Stimulated activated naive CD8-positive, alpha-beta T cell treated with anti-CD3 and anti-CD28 coated beads, Interleukin-15, amount 100 ng/mL, for 72 hours (primary cell): ENCODE results near the gene TBC1D5.

Experiments
- ATAC-seq: fragments of 150-1000 bp; cut with Tn5 transposase; 2 replicates; pipeline ENCODE4 v1.10.0; 2021; ENCODE audit warnings: mild to moderate bottlenecking, moderate library complexity
- DNase-seq, 2 donors: peaks; one replicate each; pipeline ENCODE4 v3.0.0; 2021 to 2022
- H3K27ac Mint-ChIP-seq, 2 donors: one replicate each; pipeline ENCODE4 v1.8.0; 2022; ENCODE audit warnings: mild to moderate bottlenecking in 2 of 2, mixed read lengths in 2 of 2, moderate library complexity in 2 of 2
- H3K27me3 Mint-ChIP-seq: one replicate; pipeline ENCODE4 v1.8.0; 2022; ENCODE audit warnings: mixed read lengths
- H3K4me1 Mint-ChIP-seq: one replicate; pipeline ENCODE4 v1.8.0; 2022; ENCODE audit warnings: mild to moderate bottlenecking, mixed read lengths
- H3K4me3 Mint-ChIP-seq, 2 donors: one replicate each; pipeline ENCODE4 v1.8.0; 2022; ENCODE audit warnings: mild to moderate bottlenecking in 2 of 2, mixed read lengths in 2 of 2, moderate library complexity in 1 of 2
- H3K9me3 Mint-ChIP-seq, 2 donors: one replicate each; pipeline ENCODE4 v1.8.0; 2022; ENCODE audit warnings: mixed read lengths in 2 of 2

TBC1D5 gene

GRCh38 chr3:17219593-17219992, 522.8 kb downstream of the TBC1D5 start:
- Mint-ChIP-seq H3K27me3 (no peaks in the 10 kb centered on the region), H3K9me3 (peaks cover 15 to 16% of the 10 kb centered on the region in 2 donors), H3K4me3 (no peak overlapping the region), H3K4me1 (no peaks in the 10 kb centered on the region), H3K27ac (no peak overlapping the region)
- DNase-seq (no peak), ATAC-seq (no peak)

- DNase-seq (no peak), ATAC-seq (no peak)
- no peaks in the 10 kb centered on the region for H3K27me3 Mint-ChIP-seq
- no peak overlapping the region for H3K4me3 Mint-ChIP-seq
- H3K9me3 Mint-ChIP-seq = peaks cover 15 to 16% of the 10 kb centered on the region in 2 donors
- no peak overlapping the region for H3K27ac Mint-ChIP-seq
- no peaks in the 10 kb centered on the region for H3K4me1 Mint-ChIP-seq
Measured at GRCh38 chr3:17218587-17218986, 523.8 kb downstream of the TBC1D5 start.

GRCh38 chr3:17217588-17217987, 524.8 kb downstream of the TBC1D5 start:
- Mint-ChIP-seq H3K4me3 (no peak overlapping the region), H3K4me1 (no peaks in the 10 kb centered on the region), H3K27ac (no peak overlapping the region), H3K9me3 (peaks cover 15 to 16% of the 10 kb centered on the region in 2 donors), H3K27me3 (no peaks in the 10 kb centered on the region)
- ATAC-seq (no peak), DNase-seq (no peak)

GRCh38 chr3:17213102-17213501, 529.3 kb downstream of the TBC1D5 start:
- DNase-seq = no peak
- no peaks in the 10 kb centered on the region for H3K27me3 Mint-ChIP-seq
- no peak for ATAC-seq
- no peaks in the 10 kb centered on the region for H3K9me3 Mint-ChIP-seq
- H3K27ac Mint-ChIP-seq = no peak overlapping the region
- no peaks in the 10 kb centered on the region for H3K4me1 Mint-ChIP-seq
- H3K4me3 Mint-ChIP-seq = no peak overlapping the region

GRCh38 chr3:17207979-17208378, 534.5 kb downstream of the TBC1D5 start:
- H3K27me3 Mint-ChIP-seq = no peaks in the 10 kb centered on the region
- H3K27ac Mint-ChIP-seq = no peak overlapping the region
- peaks cover 10% of the 10 kb centered on the region in 2 donors for H3K9me3 Mint-ChIP-seq
- no peak overlapping the region for H3K4me3 Mint-ChIP-seq
- no peaks in the 10 kb centered on the region for H3K4me1 Mint-ChIP-seq
- ATAC-seq (no peak), DNase-seq (no peak)

GRCh38 chr3:17207019-17207418, 535.4 kb downstream of the TBC1D5 start:
- Mint-ChIP-seq H3K4me3 (no peak overlapping the region), H3K27ac (no peak overlapping the region), H3K4me1 (peaks cover under 1% of the 10 kb centered on the region), H3K9me3 (peaks cover 16 to 20% of the 10 kb centered on the region in 2 donors), H3K27me3 (no peaks in the 10 kb centered on the region)
- ATAC-seq = no peak
- no peak for DNase-seq

- Mint-ChIP-seq H3K9me3 (peaks cover 21 to 29% of the 10 kb centered on the region in 2 donors), H3K27ac (no peak overlapping the region), H3K27me3 (no peaks in the 10 kb centered on the region), H3K4me1 (peaks cover 6% of the 10 kb centered on the region), H3K4me3 (no peak overlapping the region)
- DNase-seq = no peak
- ATAC-seq = no peak
Measured at GRCh38 chr3:17204049-17204650, 538.3 kb downstream of the TBC1D5 start.

GRCh38 chr3:17201538-17201937, 540.9 kb downstream of the TBC1D5 start:
- no peak for DNase-seq
- H3K9me3 Mint-ChIP-seq = peaks cover 21 to 29% of the 10 kb centered on the region in 2 donors
- no peaks in the 10 kb centered on the region for H3K27me3 Mint-ChIP-seq
- peaks cover 6% of the 10 kb centered on the region for H3K4me1 Mint-ChIP-seq
- H3K27ac Mint-ChIP-seq = no peak overlapping the region
- ATAC-seq = no peak
- no peak overlapping the region for H3K4me3 Mint-ChIP-seq

GRCh38 chr3:17195856-17196604, 546.4 kb downstream of the TBC1D5 start:
- H3K4me3 Mint-ChIP-seq = no peak overlapping the region
- ATAC-seq (no peak), DNase-seq (no peak)

GRCh38 chr3:17195192-17195611, 547.2 kb downstream of the TBC1D5 start:
- DNase-seq = peak in 1 of 2 donors; percentile 38
- no peak overlapping the region for H3K4me3 Mint-ChIP-seq

More at GRCh38 chr3:17195856-17196604, 546.4 kb downstream of the TBC1D5 start:
- Mint-ChIP-seq H3K4me1 (peaks cover 13% of the 10 kb centered on the region), H3K27me3 (no peaks in the 10 kb centered on the region), H3K27ac (no peak overlapping the region), H3K9me3 (no peaks in the 10 kb centered on the region)

GRCh38 chr3:17194116-17194515, 548.3 kb downstream of the TBC1D5 start:
- no peak for DNase-seq
- no peak overlapping the region for H3K4me3 Mint-ChIP-seq
- no peak overlapping the region for H3K27ac Mint-ChIP-seq
- H3K9me3 Mint-ChIP-seq = no peaks in the 10 kb centered on the region
- H3K27me3 Mint-ChIP-seq = no peaks in the 10 kb centered on the region
- no peak for ATAC-seq
- peaks cover 13% of the 10 kb centered on the region for H3K4me1 Mint-ChIP-seq

More at GRCh38 chr3:17195192-17195611, 547.2 kb downstream of the TBC1D5 start:
- Mint-ChIP-seq H3K27ac (no peak overlapping the region), H3K27me3 (no peaks in the 10 kb centered on the region), H3K9me3 (no peaks in the 10 kb centered on the region), H3K4me1 (peaks cover 13% of the 10 kb centered on the region)
- peak; percentile 99 for ATAC-seq

- H3K27ac Mint-ChIP-seq = no peak overlapping the region
- no peaks in the 10 kb centered on the region for H3K27me3 Mint-ChIP-seq
- no peaks in the 10 kb centered on the region for H3K9me3 Mint-ChIP-seq
- no peak for ATAC-seq
- no peak for DNase-seq
- H3K4me3 Mint-ChIP-seq = no peak overlapping the region
- peaks cover 15% of the 10 kb centered on the region for H3K4me1 Mint-ChIP-seq
Measured at GRCh38 chr3:17192995-17193394, 549.4 kb downstream of the TBC1D5 start.

- H3K27ac Mint-ChIP-seq = peak overlapping the region in 1 of 2 donors; percentile 19
- no peak for DNase-seq
- peaks cover 13% of the 10 kb centered on the region for H3K4me1 Mint-ChIP-seq
- H3K27me3 Mint-ChIP-seq = no peaks in the 10 kb centered on the region
- H3K9me3 Mint-ChIP-seq = no peaks in the 10 kb centered on the region
- no peak for ATAC-seq
- H3K4me3 Mint-ChIP-seq = no peak overlapping the region
Measured at GRCh38 chr3:17190353-17191078, 551.9 kb downstream of the TBC1D5 start.

- ATAC-seq (no peak), DNase-seq (no peak)
- H3K4me3 Mint-ChIP-seq = no peak overlapping the region
- H3K9me3 Mint-ChIP-seq = no peaks in the 10 kb centered on the region
- no peak overlapping the region for H3K27ac Mint-ChIP-seq
- H3K27me3 Mint-ChIP-seq = no peaks in the 10 kb centered on the region
- H3K4me1 Mint-ChIP-seq = peaks cover 13% of the 10 kb centered on the region
Measured at GRCh38 chr3:17188378-17188777, 554.1 kb downstream of the TBC1D5 start.

GRCh38 chr3:17187589-17188184, 554.7 kb downstream of the TBC1D5 start:
- H3K9me3 Mint-ChIP-seq = no peaks in the 10 kb centered on the region
- H3K4me1 Mint-ChIP-seq = peaks cover 20% of the 10 kb centered on the region
- DNase-seq (no peak), ATAC-seq (no peak)
- H3K27me3 Mint-ChIP-seq = no peaks in the 10 kb centered on the region
- no peak overlapping the region for H3K4me3 Mint-ChIP-seq
- no peak overlapping the region for H3K27ac Mint-ChIP-seq
